ENCODE results near the gene P2RY14. TPM values are rescaled to one million over a fixed set of nuclear protein-coding genes. Genes with fewer than 3 reads are reported as not detected.

The P2RY14 gene
- total RNA-seq, 1 experiment from 2014 or later, result not detected

- BruUV-seq (replicated peaks), result no TSS peak
- H3K27me3 ChIP-seq (replicated peaks; ENCODE audit: control insufficient read depth, insufficient read depth, low read length), result no peaks in the 10 kb centered on the region
- H3K36me3 Mint-ChIP-seq (ENCODE audit: insufficient read depth, unreplicated experiment), result no peaks in the 10 kb centered on the region
- no peak overlapping the region for H3K4me3 ChIP-seq (ENCODE audit: low read depth, low read length)
- no peaks in the 10 kb centered on the region for H3K9me3 Mint-ChIP-seq (ENCODE audit: unreplicated experiment)
- TF ChIP-seq, protein P1, sequence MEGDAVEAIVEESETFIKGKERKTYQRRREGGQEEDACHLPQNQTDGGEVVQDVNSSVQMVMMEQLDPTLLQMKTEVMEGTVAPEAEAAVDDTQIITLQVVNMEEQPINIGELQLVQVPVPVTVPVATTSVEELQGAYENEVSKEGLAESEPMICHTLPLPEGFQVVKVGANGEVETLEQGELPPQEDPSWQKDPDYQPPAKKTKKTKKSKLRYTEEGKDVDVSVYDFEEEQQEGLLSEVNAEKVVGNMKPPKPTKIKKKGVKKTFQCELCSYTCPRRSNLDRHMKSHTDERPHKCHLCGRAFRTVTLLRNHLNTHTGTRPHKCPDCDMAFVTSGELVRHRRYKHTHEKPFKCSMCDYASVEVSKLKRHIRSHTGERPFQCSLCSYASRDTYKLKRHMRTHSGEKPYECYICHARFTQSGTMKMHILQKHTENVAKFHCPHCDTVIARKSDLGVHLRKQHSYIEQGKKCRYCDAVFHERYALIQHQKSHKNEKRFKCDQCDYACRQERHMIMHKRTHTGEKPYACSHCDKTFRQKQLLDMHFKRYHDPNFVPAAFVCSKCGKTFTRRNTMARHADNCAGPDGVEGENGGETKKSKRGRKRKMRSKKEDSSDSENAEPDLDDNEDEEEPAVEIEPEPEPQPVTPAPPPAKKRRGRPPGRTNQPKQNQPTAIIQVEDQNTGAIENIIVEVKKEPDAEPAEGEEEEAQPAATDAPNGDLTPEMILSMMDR (IDR thresholded peaks at IDR 0.05; ENCODE audit: insufficient read depth in 1 of 2, low read depth in 1 of 2, low read length in 1 of 2, severe bottlenecking in 1 of 2, unreplicated experiment in 1 of 2), result no peak
- H3K4me1 Mint-ChIP-seq (ENCODE audit: low read depth, unreplicated experiment), result peaks cover 12% of the 10 kb centered on the region
- no peaks in the 10 kb centered on the region for H3K27me3 Mint-ChIP-seq (ENCODE audit: insufficient read depth, unreplicated experiment)
- H3K4me1 ChIP-seq, result no peaks in the 10 kb centered on the region
- no peaks in the 10 kb centered on the region for H3K9me3 ChIP-seq
- H3K4me3 Mint-ChIP-seq (ENCODE audit: unreplicated experiment), result no peak overlapping the region
- CTCF ChIA-PET, result no interaction called here
- DNase-seq, result no peak
- no peaks in the 10 kb centered on the region for H3K36me3 ChIP-seq (ENCODE audit: control insufficient read depth, insufficient read depth, low read length)
- no peak overlapping the region for H3K27ac Mint-ChIP-seq (ENCODE audit: unreplicated experiment)
- POLR2A ChIA-PET, result no interaction called here
- intact Hi-C loops (cut with micrococcal nuclease; ENCODE audit: unreplicated experiment), result no loop called here
These were observed 40.6 kb upstream of the P2RY14 start for GRCh38 chr3:151318991-151319390.

DNA sequence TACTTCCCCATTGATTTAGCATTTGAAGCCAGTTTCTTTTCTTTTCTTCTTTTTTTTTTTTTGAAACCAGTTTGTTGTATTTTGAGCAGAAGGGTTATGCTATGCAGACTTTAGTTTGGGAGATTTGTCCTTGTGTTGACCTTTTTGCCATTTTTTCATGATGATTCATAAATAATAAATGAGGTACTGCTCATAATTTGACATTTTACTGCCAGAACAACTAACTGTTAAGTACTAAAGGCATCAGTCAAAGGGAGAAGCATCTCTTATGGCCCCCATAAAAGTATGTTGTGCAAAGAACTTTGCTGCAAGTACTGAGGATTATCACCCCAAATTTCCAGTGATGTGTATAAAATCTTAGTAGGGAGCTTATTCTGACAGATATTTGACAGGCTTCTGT is 40.0 kb upstream of the P2RY14 start:
- Mint-ChIP-seq H3K4me3 (ENCODE audit: unreplicated experiment) (no peak overlapping the region), H3K36me3 (ENCODE audit: insufficient read depth, unreplicated experiment) (no peaks in the 10 kb centered on the region), H3K27ac (ENCODE audit: unreplicated experiment) (no peak overlapping the region), H3K27me3 (ENCODE audit: insufficient read depth, unreplicated experiment) (no peaks in the 10 kb centered on the region), H3K9me3 (ENCODE audit: unreplicated experiment) (no peaks in the 10 kb centered on the region), H3K4me1 (ENCODE audit: low read depth, unreplicated experiment) (peaks cover 12% of the 10 kb centered on the region)
- Histone ChIP-seq H3K27me3 (replicated peaks; ENCODE audit: control insufficient read depth, insufficient read depth, low read length) (no peaks in the 10 kb centered on the region), H3K9me3 (no peaks in the 10 kb centered on the region), H3K4me3 (ENCODE audit: low read depth, low read length) (no peak overlapping the region), H3K36me3 (ENCODE audit: control insufficient read depth, insufficient read depth, low read length) (no peaks in the 10 kb centered on the region), H3K4me1 (no peaks in the 10 kb centered on the region)
- no peak for DNase-seq
- ChIA-PET CTCF (no interaction called here), POLR2A (no interaction called here)
- TF ChIP-seq, protein P1 (IDR thresholded peaks at IDR 0.05; ENCODE audit: insufficient read depth in 1 of 2, low read depth in 1 of 2, low read length in 1 of 2, severe bottlenecking in 1 of 2, unreplicated experiment in 1 of 2), result no peak
- no TSS peak for BruUV-seq (replicated peaks)
- intact Hi-C loops (cut with micrococcal nuclease; ENCODE audit: unreplicated experiment), result no loop called here

DNA sequence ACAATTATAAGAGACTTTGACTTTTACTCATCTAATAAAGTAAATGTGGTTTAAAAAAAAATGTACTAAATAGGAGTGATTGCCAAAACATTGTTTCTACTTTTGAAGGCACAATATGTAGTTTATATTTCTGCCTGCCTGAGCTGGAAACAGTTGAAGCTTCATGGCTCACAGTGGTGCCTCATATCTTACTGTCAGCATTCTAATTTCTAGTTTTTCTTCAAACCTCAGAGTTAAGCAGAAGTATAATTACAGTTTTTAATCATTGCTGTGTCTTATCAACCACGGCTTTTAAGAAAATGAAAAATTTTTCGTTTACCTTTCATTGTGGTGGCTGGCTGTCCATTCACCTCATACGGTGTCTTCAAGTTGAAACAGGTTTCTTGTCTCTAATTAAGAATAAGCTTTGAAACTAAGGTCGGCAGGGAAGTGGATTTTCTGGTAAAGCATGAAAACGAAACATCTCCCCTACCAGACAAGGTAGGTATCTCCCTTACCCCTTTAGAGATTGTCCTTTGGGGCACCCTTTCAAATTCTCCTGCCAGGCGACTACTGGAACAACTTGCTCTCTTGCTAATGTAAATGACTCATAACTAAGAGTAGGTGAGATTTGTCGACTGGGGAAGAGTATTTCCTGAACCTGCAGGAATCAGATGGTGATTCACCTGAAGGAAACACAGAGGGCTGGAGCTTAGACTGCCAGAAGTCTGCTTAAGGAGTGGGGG is 38.1 kb upstream of the P2RY14 start, which contains the start of gene GPR87:
Gene GPR87 (minus strand): TSS at position 554 of the 725 bp plus-strand sequence. CDS start 16,720 bp downstream, outside the sequence.
- CTCF ChIA-PET, result no interaction called here
- no TSS peak for BruUV-seq (replicated peaks)
- POLR2A ChIA-PET, result no interaction called here
- Mint-ChIP-seq H3K36me3 (ENCODE audit: insufficient read depth, unreplicated experiment) (no peaks in the 10 kb centered on the region), H3K27me3 (ENCODE audit: insufficient read depth, unreplicated experiment) (no peaks in the 10 kb centered on the region), H3K9me3 (ENCODE audit: unreplicated experiment) (no peaks in the 10 kb centered on the region), H3K4me3 (ENCODE audit: unreplicated experiment) (peak within 1 kb of the TSS; percentile 26), H3K4me1 (ENCODE audit: low read depth, unreplicated experiment) (peaks cover 12% of the 10 kb centered on the region), H3K27ac (ENCODE audit: unreplicated experiment) (no peak within 1 kb of the TSS)
- Histone ChIP-seq H3K4me1 (no peaks in the 10 kb centered on the region), H3K9me3 (no peaks in the 10 kb centered on the region), H3K27me3 (replicated peaks; ENCODE audit: control insufficient read depth, insufficient read depth, low read length) (no peaks in the 10 kb centered on the region), H3K36me3 (ENCODE audit: control insufficient read depth, insufficient read depth, low read length) (no peaks in the 10 kb centered on the region), H3K4me3 (ENCODE audit: low read depth, low read length) (no peak within 1 kb of the TSS)
- no peak for DNase-seq
- TF ChIP-seq, protein P1 (IDR thresholded peaks at IDR 0.05; ENCODE audit: insufficient read depth in 1 of 2, low read depth in 1 of 2, low read length in 1 of 2, severe bottlenecking in 1 of 2, unreplicated experiment in 1 of 2), result no peak
- intact Hi-C loops (cut with micrococcal nuclease; ENCODE audit: unreplicated experiment), result no loop called here
